IMR-90 (cell line): ENCODE measurements around the gene C1QTNF12. TPM values are rescaled to one million over a fixed set of nuclear protein-coding genes. Genes with fewer than 3 reads are reported as not detected.

Source experiments
- ATAC-seq: fragments of 200-7000 bp; cut with Tn5 transposase; 2 replicates; pipeline ENCODE4 v1.9.1; 2020; ENCODE audit warnings: low read depth, mild to moderate bottlenecking, moderate library complexity
- BruUV-seq: library from RNA; stranded (reverse); fragments of 400-500 nt; replicated peaks from 2 replicates; lab custom pipeline; 2021; lab: Mats Ljungman, UMichigan
- CTCF ChIA-PET: fragments of 300-600 bp; formaldehyde crosslinking; extraction: SDS; loops from one replicate; lab custom pipeline; 2021; ENCODE audit warnings: antibody characterized with exemption; lab: Yijun Ruan, JAX
- POLR2A ChIA-PET: fragments of 300-600 bp; sonication (Branson Sonifier 250); formaldehyde crosslinking; loops from one replicate; lab custom pipeline; 2022; ENCODE audit warnings: antibody characterized with exemption; ENCODE audit not compliant: unreplicated experiment; lab: Charles Lee
- DNase-seq: peaks from one replicate; pipeline ENCODE4 v3.0.0; 2013
- H2AFZ ChIP-seq: replicated peaks from 2 replicates; pipeline ENCODE3; 2013; ENCODE audit warnings: low read length, mild to moderate bottlenecking; ENCODE audit not compliant: poor library complexity
- H2AK5ac ChIP-seq: 2 replicates; pipeline ENCODE4 v1.6.1; 2013; ENCODE audit warnings: low read depth, low read length, inconsistent platforms
- H2AK9ac ChIP-seq: replicated peaks from 2 replicates; pipeline ENCODE3; 2013; ENCODE audit warnings: mild to moderate bottlenecking, low read depth, low read length, moderate library complexity; ENCODE audit not compliant: poor library complexity
- H2BK120ac ChIP-seq: 2 replicates; pipeline ENCODE4 v1.6.1; 2013; ENCODE audit warnings: low read depth, low read length, inconsistent platforms
- H2BK15ac ChIP-seq: 3 replicates; pipeline ENCODE4 v1.6.1; 2013; ENCODE audit warnings: low read depth, low read length, inconsistent platforms
- H2BK20ac ChIP-seq: 2 replicates; pipeline ENCODE4 v1.6.1; 2013; ENCODE audit warnings: low read depth, mild to moderate bottlenecking, inconsistent platforms, low read length, moderate library complexity
- H2BK5ac ChIP-seq: 2 replicates; pipeline ENCODE4 v1.6.1; 2013; ENCODE audit warnings: mild to moderate bottlenecking, low read depth, low read length, inconsistent platforms; ENCODE audit not compliant: poor library complexity, severe bottlenecking
- H3K14ac ChIP-seq: replicated peaks from 2 replicates; pipeline ENCODE4 v1.6.1; 2013; ENCODE audit warnings: low read depth, low read length, inconsistent platforms
- H3K18ac ChIP-seq: 2 replicates; pipeline ENCODE4 v1.6.1; 2013; ENCODE audit warnings: low read depth, low read length, control low read depth
- H3K23ac ChIP-seq: 2 replicates; pipeline ENCODE4 v1.6.1; 2013; ENCODE audit warnings: low read depth, low read length, inconsistent platforms
- H3K27ac ChIP-seq: 2 replicates; pipeline ENCODE4 v1.5.1; 2013; ENCODE audit warnings: mild to moderate bottlenecking, control low read depth, low read length; ENCODE audit not compliant: insufficient read depth
- H3K27me3 ChIP-seq: 2 replicates; pipeline ENCODE4 v1.6.1; 2013; ENCODE audit warnings: low read length; ENCODE audit not compliant: control insufficient read depth, insufficient read depth
- H3K36me3 ChIP-seq: 2 replicates; pipeline ENCODE4 v1.6.1; 2013; ENCODE audit warnings: low read length, mixed read lengths; ENCODE audit not compliant: control insufficient read depth, insufficient read depth
- H3K4ac ChIP-seq: 2 replicates; pipeline ENCODE4 v1.6.1; 2013; ENCODE audit warnings: low read depth, low read length, inconsistent platforms
- H3K4me1 ChIP-seq: 2 replicates; pipeline ENCODE4 v1.6.1; 2013; ENCODE audit warnings: low read length, mixed read lengths; ENCODE audit not compliant: control insufficient read depth, insufficient read depth
- H3K4me2 ChIP-seq: 2 replicates; pipeline ENCODE4 v1.6.1; 2013; ENCODE audit warnings: low read depth, mild to moderate bottlenecking, control low read depth, low read length, moderate library complexity
- H3K4me3 ChIP-seq: 2 replicates; pipeline ENCODE4 v1.5.1; 2013; ENCODE audit warnings: low read depth, mild to moderate bottlenecking, control low read depth, low read length, moderate library complexity; ENCODE audit not compliant: insufficient read depth
- H3K56ac ChIP-seq: 2 replicates; pipeline ENCODE4 v1.6.1; 2013; ENCODE audit warnings: low read length, inconsistent platforms; ENCODE audit not compliant: insufficient read depth; ENCODE audit errors: extremely low read depth
- H3K79me1 ChIP-seq, 2 experiments: 2 replicates each; pipeline ENCODE4 v1.6.1; 2013; ENCODE audit warnings: low read length in 2 of 2, inconsistent platforms in 1 of 2, low read depth in 1 of 2
- H3K9ac ChIP-seq: 2 replicates; pipeline ENCODE4 v1.6.1; 2013; ENCODE audit warnings: low read depth, low read length, control low read depth
- H3K9me1 ChIP-seq: 2 replicates; pipeline ENCODE4 v1.6.1; 2013; ENCODE audit warnings: low read length, inconsistent platforms; ENCODE audit not compliant: insufficient read depth
- H3K9me3 ChIP-seq: 2 replicates; pipeline ENCODE4 v1.6.1; 2013; ENCODE audit warnings: low read length; ENCODE audit not compliant: control insufficient read depth, insufficient read depth
- H4K20me1 ChIP-seq: 2 replicates; pipeline ENCODE4 v1.6.1; 2013; ENCODE audit warnings: low read length, inconsistent platforms; ENCODE audit not compliant: insufficient read depth
- H4K5ac ChIP-seq: 2 replicates; pipeline ENCODE4 v1.6.1; 2013; ENCODE audit warnings: mild to moderate bottlenecking, low read depth, low read length, control low read depth
- H4K8ac ChIP-seq, 2 experiments: 2 replicates each; pipeline ENCODE4 v1.6.1; 2013; ENCODE audit warnings: low read depth in 2 of 2, low read length in 2 of 2, control low read depth in 1 of 2, inconsistent platforms in 1 of 2
- H4K91ac ChIP-seq: 2 replicates; pipeline ENCODE4 v1.6.1; 2013; ENCODE audit warnings: low read depth, low read length, inconsistent platforms; ENCODE audit not compliant: insufficient read depth
- BHLHE40 ChIP-seq: fragments of 150-350 bp; IDR thresholded peaks from 2 replicates; pipeline ENCODE4 v1.6.1; 2016; ENCODE audit warnings: mild to moderate bottlenecking, low read depth, low read length
- ELK1 ChIP-seq: fragments of 150-350 bp; IDR thresholded peaks from 2 replicates; pipeline ENCODE4 v1.6.1; 2016; ENCODE audit warnings: low read depth, mild to moderate bottlenecking, low read length, moderate library complexity, borderline replicate concordance
- FOS ChIP-seq: fragments of 150-350 bp; IDR thresholded peaks from 2 replicates; pipeline ENCODE4 v1.6.1; 2016; ENCODE audit warnings: low read depth, low read length
- MAZ ChIP-seq: IDR thresholded peaks from 2 replicates; pipeline ENCODE4 v1.6.1; 2012; ENCODE audit warnings: low read depth, mild to moderate bottlenecking, low read length, improper control_type of control experiment, moderate library complexity, borderline replicate concordance
- MXI1 ChIP-seq: IDR thresholded peaks from 2 replicates; pipeline ENCODE4 v1.6.1; 2012; ENCODE audit warnings: low read depth, mild to moderate bottlenecking, low read length, moderate library complexity, borderline replicate concordance
- POLR2A ChIP-seq: IDR thresholded peaks from 2 replicates; pipeline ENCODE4 v1.6.1; 2012; ENCODE audit warnings: mild to moderate bottlenecking, low read depth, low read length
- RAD21 ChIP-seq: IDR thresholded peaks from 2 replicates; pipeline ENCODE4 v1.6.1; 2012; ENCODE audit warnings: low read length, improper control_type of control experiment
- USF2 ChIP-seq: fragments of 150-350 bp; IDR thresholded peaks from 2 replicates; pipeline ENCODE4 v1.6.1; 2017; ENCODE audit warnings: mild to moderate bottlenecking, antibody characterized with exemption, low read length, low read depth
- WGBS, 2 experiments: methylation state at CpG; one replicate each; pipeline versions ENCODE4 v1.1.5 to v1.1.7; 2013; ENCODE audit warnings: missing lambda C conversion rate in 2 of 2; ENCODE audit not compliant: insufficient read length in 1 of 2; ENCODE audit errors: extremely low coverage in 2 of 2; 5-methylcytosine and 5-hydroxymethylcytosine counted together
- dilution Hi-C: fragments of 300-500 bp; cut with HindIII; formaldehyde crosslinking; loops from one replicate; pipeline ENCODE4 v1.14.3; 2018; ENCODE audit warnings: low sequenced_read_pairs; ENCODE audit not compliant: unreplicated experiment
- in situ Hi-C: fragments of 300-500 bp; cut with MboI; formaldehyde crosslinking; loops from 3 replicates; pipeline ENCODE4 v1.14.3; 2019; ENCODE audit warnings: low sequenced_read_pairs, inconsistent platforms, mixed read lengths
- intact Hi-C: fragments of 100-400 bp; cut with micrococcal nuclease; formaldehyde crosslinking; loops from 2 replicates; pipeline ENCODE4 v1.10.0; 2022
- polyA plus RNA-seq, 3 experiments: library from polyadenylated mRNA; depleted of rRNA; stranded (reverse); fragments of >200 nt; gene quantifications; 2 replicates each; pipeline ENCODE4 v1.2.3, GENCODE V29; 2012; ENCODE audit warnings: low replicate concordance in 1 of 3
- total RNA-seq: library from RNA; depleted of rRNA; stranded (reverse); fragments of >200 nt; gene quantifications from 2 replicates; pipeline ENCODE4 v1.2.3, GENCODE V29; 2012

The C1QTNF12 gene
- total and polyA plus RNA-seq, 2 of the 4 experiments (the other 2 are of a cell fraction), result 0.36 to 1.1 TPM

- Histone ChIP-seq H2AK5ac (peak within 1 kb of the TSS; percentile 99), H4K5ac (peak within 1 kb of the TSS; percentile 91), H3K27ac (peak within 1 kb of the TSS; percentile 81), H3K14ac (peak within 1 kb of the TSS; percentile 94), H4K8ac (peak within 1 kb of the TSS; percentile 96 to 100), H3K4me1 (peaks cover 13% of the 10 kb centered on the region; the same call in 1 of the 2 replicates), H3K56ac (peak within 1 kb of the TSS; percentile 94), H3K9me3 (peaks cover 3% of the 10 kb centered on the region), H2BK20ac (no peak within 1 kb of the TSS), H2BK15ac (no peak within 1 kb of the TSS; the same call in 1 of the 3 replicates), H4K91ac (peak within 1 kb of the TSS; percentile 79), H3K79me1 (peaks cover 12 to 72% of the 10 kb centered on the region in 2 experiments; a peak in 3 of 4 replicates), H2AK9ac (peak within 1 kb of the TSS; percentile 96), H3K4me3 (peak within 1 kb of the TSS; percentile 84), H3K36me3 (peaks cover 22% of the 10 kb centered on the region), H2BK5ac (peak within 1 kb of the TSS; percentile 75), H2AFZ (peak within 1 kb of the TSS; percentile 98), H3K4me2 (peak within 1 kb of the TSS; percentile 86), H3K23ac (peak within 1 kb of the TSS; percentile 89), H4K20me1 (peaks cover 29% of the 10 kb centered on the region), H2BK120ac (peak within 1 kb of the TSS; percentile 64), H3K18ac (peak within 1 kb of the TSS; percentile 3; the same call in 1 of the 2 replicates), H3K9me1 (peaks cover 6% of the 10 kb centered on the region), H3K27me3 (no peaks in the 10 kb centered on the region), H3K9ac (peak within 1 kb of the TSS; percentile 91), H3K4ac (peak within 1 kb of the TSS; percentile 86)
- DNase-seq, result peak; percentile 95
- dilution Hi-C loops, result no loop called here
- peak; percentile 94 for ATAC-seq
- CTCF ChIA-PET, result interaction anchor here (0.7 to 2.3 kb wide), 3 partner anchors 33 to 111 kb away, joined by 3 to 11 read pairs (median 3); no protein-coding TSS in a partner anchor
- 1% methylated on average over 55 of the region's 99 CpGs; no CpG with 5 or more reads in 1 of the 2 experiments for WGBS, 2 experiments
- POLR2A ChIA-PET, result no interaction called here
- in situ Hi-C loops, result no loop called here
- intact Hi-C loops, result loop anchor here (5.0 kb wide), 1 partner anchor 249 kb away; the partner anchor contains the start of gene PERM1
- TF ChIP-seq FOS (peak; percentile 9; the same call in 1 of the 2 replicates), BHLHE40 (no peak), ELK1 (no peak), USF2 (peak; percentile 99), RAD21 (0 out of 2 replicates have a peak, but pooled peaks have one; percentile 1), MXI1 (peak; percentile 47; the same call in 1 of the 2 replicates), MAZ (peak; percentile 70; the same call in 1 of the 2 replicates), POLR2A (peak; percentile 93)
- BruUV-seq, result no TSS peak
Measured at GRCh38 chr1:1231400-1232207, 14.9 kb downstream of the C1QTNF12 start, which contains the start of gene SDF4. TSS of gene SDF4 (minus strand) at chr1:1232001. CDS start at chr1:1228772, 3,229 bp downstream.
